ENCODE data around the gene ERI2.
A peak's percentile ranks its signal among the peaks of the same experiment; 100 is the strongest.

The ERI2 gene

GRCh38 chr16:20806168-20807050, at the start of gene ERI2, which contains the start of gene REXO5:
Gene ERI2, minus strand, starts transcription at chr16:20806472. Its CDS starts 42 bp downstream, at chr16:20806430.
Gene REXO5, plus strand, starts transcription at chr16:20806527. Its CDS starts 427 bp downstream, at chr16:20806954.
- TF ChIP-seq CTCF (conservative IDR thresholded peaks at IDR 0.05; ENCODE audit: low read depth), result peak; percentile 55
- ChIA-PET POLR2A (ENCODE audit: low non-redundant PET) (interaction anchor here (0.6 to 0.7 kb wide), 3 partner anchors 19 to 282 kb away, joined by 4 to 13 read pairs (median 9); no protein-coding TSS in a partner anchor), CTCF (interaction anchor here (0.6 to 1.2 kb wide), 6 partner anchors 9 to 1271 kb away, joined by 3 to 6 read pairs (median 4); partner anchors contain the start of genes DCUN1D3 and LYRM1)
- DNase-seq (ENCODE audit: low spot score), result peak; percentile 90
- H3K27ac ChIP-seq, result peak within 1 kb of the TSS; percentile 98

- ChIA-PET CTCF (no interaction called here), POLR2A (ENCODE audit: low non-redundant PET) (no interaction called here)
- DNase-seq (ENCODE audit: low spot score), result no peak
- H3K27ac ChIP-seq, result no peak overlapping the region
- TF ChIP-seq CTCF (conservative IDR thresholded peaks at IDR 0.05; ENCODE audit: low read depth), result no peak
Measured at GRCh38 chr16:20854963-20855362, 48.7 kb upstream of the ERI2 start.

GRCh38 chr16:20853981-20854620, 47.8 kb upstream of the ERI2 start:
- POLR2A ChIA-PET (ENCODE audit: low non-redundant PET), result no interaction called here
- no peak for TF ChIP-seq CTCF (conservative IDR thresholded peaks at IDR 0.05; ENCODE audit: low read depth)
- no peak overlapping the region for H3K27ac ChIP-seq
- CTCF ChIA-PET, result no interaction called here
- no peak for DNase-seq (ENCODE audit: low spot score)

GRCh38 chr16:20853143-20853542, 46.9 kb upstream of the ERI2 start:
- no peak overlapping the region for H3K27ac ChIP-seq
- ChIA-PET POLR2A (ENCODE audit: low non-redundant PET) (no interaction called here), CTCF (no interaction called here)
- no peak for TF ChIP-seq CTCF (conservative IDR thresholded peaks at IDR 0.05; ENCODE audit: low read depth)
- no peak for DNase-seq (ENCODE audit: low spot score)

GRCh38 chr16:20851601-20852000, 45.3 kb upstream of the ERI2 start:
- peak overlapping the region; percentile 89 for H3K27ac ChIP-seq
- DNase-seq (ENCODE audit: low spot score), result peak; percentile 79
- ChIA-PET CTCF (interaction anchor here (1.4 kb wide), 1 partner anchor 247 kb away, joined by 3 read pairs; no protein-coding TSS in a partner anchor), POLR2A (ENCODE audit: low non-redundant PET) (interaction anchor here (1.0 kb wide), 1 partner anchor 49 kb away, joined by 3 read pairs; the partner anchor contains the start of genes DCUN1D3 and LYRM1)
- no peak for TF ChIP-seq CTCF (conservative IDR thresholded peaks at IDR 0.05; ENCODE audit: low read depth)

- CTCF ChIA-PET, result interaction anchor here (0.6 to 1.6 kb wide), 6 partner anchors 13 to 251 kb away, joined by 3 to 7 read pairs (median 3); no protein-coding TSS in a partner anchor
- POLR2A ChIA-PET (ENCODE audit: low non-redundant PET), result no interaction called here
- no peak for DNase-seq (ENCODE audit: low spot score)
- H3K27ac ChIP-seq, result peak overlapping the region; percentile 89
- TF ChIP-seq CTCF (conservative IDR thresholded peaks at IDR 0.05; ENCODE audit: low read depth), result no peak
Measured at GRCh38 chr16:20850981-20851380, 44.7 kb upstream of the ERI2 start.
